Activated CD4-positive, alpha-beta T cell treated with anti-CD3 and anti-CD28 coated beads for 24 hours (primary cell): ENCODE measurements around the gene ZCCHC14.
"Not testable (repeated sequence)": the region's sequence is repeated elsewhere in the genome, so short reads cannot be mapped to it uniquely, and the experiment has no call there.

Source experiments
- DNase-seq, 2 donors: peaks; one replicate each; pipeline ENCODE4 v3.0.0-alpha.2; 2020; ENCODE audit warnings: low read depth in 2 of 2

The ZCCHC14 gene

DNA sequence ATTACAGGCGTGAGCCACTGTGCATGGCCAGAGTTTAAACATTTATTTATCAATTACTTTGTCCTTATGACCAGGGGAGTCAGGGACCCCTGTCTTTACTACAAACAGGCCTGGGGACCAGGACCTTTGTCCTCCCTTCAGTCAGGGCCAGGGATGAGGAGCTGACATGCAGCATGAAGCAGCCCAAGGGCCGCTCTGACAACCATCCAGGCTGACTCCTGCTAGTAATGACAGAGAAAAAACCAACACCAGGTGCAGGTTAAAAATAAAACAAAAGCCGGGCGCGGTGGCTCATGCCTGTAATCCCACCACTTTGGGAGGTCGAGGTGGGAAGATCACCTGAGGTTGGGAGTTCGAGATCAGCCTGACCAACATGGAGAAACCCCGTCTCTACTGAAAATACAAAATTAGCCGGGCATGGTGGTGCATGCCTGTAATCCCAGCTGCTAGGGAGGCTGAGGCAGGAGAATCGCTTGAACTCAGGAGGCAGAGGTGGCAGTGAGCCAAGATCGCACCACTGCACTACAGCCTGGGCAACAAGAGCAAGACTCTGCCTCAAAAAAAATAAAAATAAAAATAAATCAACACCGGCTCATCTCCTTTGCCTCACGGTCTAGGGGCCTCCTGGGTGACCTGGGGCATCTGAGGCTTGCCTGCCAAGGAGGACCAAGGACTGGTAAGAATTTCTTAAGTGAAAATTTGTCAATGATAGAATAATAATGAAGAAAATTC lies 129.8 kb downstream of the ZCCHC14 start:
- not testable (repeated sequence) for DNase-seq

DNA sequence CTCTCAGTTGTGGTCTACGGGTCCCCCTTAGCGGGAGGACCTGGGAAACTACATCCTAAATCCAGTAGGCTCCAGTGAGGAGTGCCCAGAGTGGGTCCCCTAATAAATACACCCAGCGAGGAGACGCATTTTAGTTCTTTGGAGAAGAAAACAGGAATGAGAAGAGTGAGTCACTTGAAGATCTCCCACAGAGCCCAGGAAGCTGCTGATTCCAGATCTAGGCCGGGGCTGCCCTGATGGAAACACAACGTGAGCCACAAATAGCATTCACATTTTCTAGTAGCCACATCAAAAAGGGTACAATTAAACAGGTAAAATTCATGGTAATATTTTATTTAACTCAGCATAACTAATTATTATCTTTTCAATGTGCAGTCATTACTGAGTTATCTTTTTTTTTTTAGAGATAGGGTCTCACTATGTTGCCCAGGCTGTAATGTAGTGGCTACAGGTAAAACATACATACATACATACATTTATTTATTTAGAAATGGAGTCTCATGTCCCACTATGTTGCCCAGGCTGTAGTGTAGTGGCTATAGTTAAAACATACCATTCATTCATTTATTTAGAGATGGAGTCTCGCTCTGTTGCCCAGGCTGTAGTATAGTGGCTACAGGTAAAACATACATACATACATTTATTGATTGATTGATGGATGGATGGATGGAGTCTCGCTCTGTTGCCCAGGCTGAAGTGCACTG lies 130.8 kb downstream of the ZCCHC14 start:
- DNase-seq, result no peak

DNA sequence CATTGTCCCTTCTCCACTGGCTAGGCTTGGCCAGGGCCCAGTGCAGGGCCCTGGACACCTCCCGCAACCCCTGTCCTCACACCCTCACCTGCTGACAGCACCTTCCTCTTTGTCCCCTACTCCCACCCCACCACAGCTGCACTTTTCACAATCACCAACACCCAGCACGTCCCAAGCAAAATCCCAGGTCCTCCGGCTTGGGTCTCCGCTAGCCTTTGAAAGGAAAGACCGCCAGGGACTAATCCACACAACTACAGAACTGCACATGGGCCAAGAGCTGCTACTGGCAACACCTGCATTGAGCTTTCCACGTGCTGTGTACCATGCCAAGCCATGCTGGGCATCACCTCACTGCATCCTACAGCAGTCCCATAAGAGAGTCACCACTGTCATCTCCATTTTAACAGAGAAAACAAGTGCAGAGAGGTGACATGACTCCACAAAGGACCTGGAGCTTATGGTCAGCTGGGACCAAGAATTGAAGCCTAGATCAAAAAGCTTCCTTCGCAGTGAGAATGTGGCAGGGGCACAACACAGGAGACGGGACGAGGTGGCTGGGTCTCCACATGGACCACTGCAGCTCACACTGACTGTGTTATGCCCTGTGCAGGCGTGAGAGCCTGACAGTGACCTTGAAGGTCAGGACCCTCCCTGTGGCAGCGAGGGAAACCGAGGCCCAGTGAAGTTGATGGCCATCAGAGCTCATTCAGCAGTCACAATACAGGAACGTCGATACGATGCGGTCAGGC lies 131.8 kb downstream of the ZCCHC14 start:
- DNase-seq, result no peak

DNA sequence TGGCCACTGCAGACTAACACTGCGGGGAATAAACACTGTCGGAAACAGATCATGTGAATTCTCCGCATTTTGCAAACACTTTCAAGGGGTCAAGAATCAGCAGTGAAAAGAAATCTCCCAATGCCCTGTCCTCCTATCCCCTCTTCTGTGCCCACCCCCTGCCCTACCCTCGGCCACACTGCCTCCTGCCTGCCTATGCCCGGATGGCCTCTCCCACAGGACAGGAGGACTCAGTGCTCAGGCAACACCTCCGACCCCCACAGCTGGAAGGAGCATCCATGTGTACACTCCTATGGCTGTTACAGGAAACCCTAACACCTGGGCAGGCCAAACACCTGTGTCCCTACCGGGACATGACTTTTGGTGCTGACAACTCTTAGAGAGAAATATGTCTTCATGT lies 133.7 kb downstream of the ZCCHC14 start:
- no peak for DNase-seq

DNA sequence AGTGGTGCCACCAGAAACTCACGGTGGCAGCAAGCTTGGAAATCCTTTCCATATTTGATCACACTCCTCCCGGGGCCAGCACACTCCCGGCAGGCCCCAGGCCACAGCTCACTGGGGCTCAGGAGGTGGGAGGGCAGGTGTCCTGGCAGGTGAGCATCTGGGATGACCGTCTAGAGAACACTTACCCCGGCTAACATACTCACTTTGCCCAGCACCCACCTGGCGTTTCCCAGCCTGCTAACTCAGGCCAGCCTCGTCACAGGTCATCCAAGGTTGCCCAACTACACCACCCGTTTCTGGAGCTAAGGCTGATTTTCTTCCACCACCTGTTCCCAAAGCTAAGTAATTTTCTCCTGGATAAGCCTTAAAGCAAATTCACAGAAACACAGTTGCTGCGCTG lies 134.1 kb downstream of the ZCCHC14 start:
- no peak for DNase-seq

DNA sequence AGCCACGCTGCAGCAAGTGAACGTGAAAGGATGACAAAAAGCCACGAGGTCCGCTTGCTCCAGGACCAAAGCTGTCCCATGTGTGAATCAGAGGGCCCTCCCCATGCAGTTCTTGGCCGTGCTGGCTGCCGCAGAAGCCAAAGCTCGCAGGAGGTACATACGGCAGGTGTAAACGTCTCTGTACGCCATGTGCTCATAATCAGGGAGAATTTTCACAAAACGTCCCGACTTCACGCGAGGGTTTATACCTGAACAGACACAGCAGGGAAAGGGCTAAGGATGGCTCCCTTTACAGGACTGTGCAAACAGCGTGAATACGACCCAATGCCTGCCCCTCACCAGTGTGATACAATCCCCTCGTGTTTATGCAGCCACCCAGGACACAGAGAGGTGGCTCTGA lies 134.6 kb downstream of the ZCCHC14 start:
- DNase-seq, result no peak

DNA sequence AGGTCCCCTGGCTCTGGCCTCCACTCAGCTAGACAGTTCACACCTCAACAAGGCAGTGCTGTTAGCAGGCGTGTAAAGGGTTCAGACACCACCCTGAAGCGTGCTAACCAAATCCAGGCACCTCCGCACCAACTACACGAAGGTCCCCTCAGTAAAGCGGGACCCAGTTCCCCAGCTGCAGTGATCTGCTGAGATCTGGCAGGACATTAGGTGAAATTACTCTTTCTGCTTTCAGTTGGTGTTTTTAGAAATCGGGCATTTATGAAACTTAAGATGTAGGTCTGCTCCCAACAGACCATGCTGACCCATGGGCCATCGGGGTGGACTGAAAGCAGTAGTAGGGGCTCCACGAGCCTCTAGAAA lies 136.4 kb downstream of the ZCCHC14 start:
- DNase-seq, result no peak
